ENCODE results near the gene SCIN.
"Not testable (repeated sequence)": the region's sequence is repeated elsewhere in the genome, so short reads cannot be mapped to it uniquely, and the experiment has no call there.

SCIN gene

DNA sequence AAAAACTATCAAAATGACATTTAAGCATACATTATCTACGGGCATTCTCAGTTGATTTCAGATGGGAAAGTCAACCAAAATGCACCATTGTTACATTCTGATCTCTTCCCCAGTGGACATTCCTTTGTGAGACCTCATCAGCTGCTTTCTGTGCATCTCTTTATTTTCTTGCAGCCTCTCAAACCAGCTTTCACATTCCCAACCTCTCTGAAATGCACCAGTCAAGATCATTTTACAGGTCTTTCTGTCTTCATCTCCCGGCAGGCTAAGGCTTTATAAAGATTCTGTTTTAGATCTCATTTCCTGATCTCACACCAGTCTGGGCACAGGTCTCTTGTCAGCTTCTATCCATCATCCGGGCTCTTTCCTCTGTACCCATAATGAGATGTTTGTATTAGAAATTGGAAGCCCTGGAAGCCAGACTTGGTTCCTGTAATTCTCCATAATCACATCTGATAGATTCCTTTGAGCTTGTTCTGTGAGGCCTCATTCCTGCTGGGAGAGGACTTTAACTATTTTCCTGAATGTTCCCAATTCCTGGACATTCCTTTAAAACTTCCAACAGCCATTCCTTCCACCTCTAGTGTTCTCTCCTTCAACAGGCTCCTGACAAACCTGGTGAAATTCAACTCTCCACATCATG, 72.6 kb downstream of the SCIN start:
- no peaks in the 10 kb centered on the region for H3K36me3 Mint-ChIP-seq (ENCODE audit: low read depth)
- no peak overlapping the region for H3K4me3 Mint-ChIP-seq
- H3K27ac Mint-ChIP-seq: no peak overlapping the region
- peaks cover 7% of the 10 kb centered on the region for H3K4me1 Mint-ChIP-seq (ENCODE audit: low read depth)
- no peaks in the 10 kb centered on the region for H3K27me3 Mint-ChIP-seq
- H3K9me3 Mint-ChIP-seq: no peaks in the 10 kb centered on the region

- H3K4me3 Mint-ChIP-seq: no peak overlapping the region
- H3K4me1 Mint-ChIP-seq (ENCODE audit: low read depth): peaks cover 4% of the 10 kb centered on the region
- no peaks in the 10 kb centered on the region for H3K36me3 Mint-ChIP-seq (ENCODE audit: low read depth)
- no peaks in the 10 kb centered on the region for H3K27me3 Mint-ChIP-seq
- no peak overlapping the region for H3K27ac Mint-ChIP-seq
- H3K9me3 Mint-ChIP-seq: no peaks in the 10 kb centered on the region
These were observed 73.1 kb downstream of the SCIN start for GRCh38 chr7:12643644-12644043.

- not testable (repeated sequence) for H3K9me3 Mint-ChIP-seq; H3K4me3 Mint-ChIP-seq; H3K27me3 Mint-ChIP-seq; H3K36me3 Mint-ChIP-seq (ENCODE audit: low read depth); H3K27ac Mint-ChIP-seq; H3K4me1 Mint-ChIP-seq (ENCODE audit: low read depth)
These were observed 74.7 kb downstream of the SCIN start for GRCh38 chr7:12645212-12645611.

DNA sequence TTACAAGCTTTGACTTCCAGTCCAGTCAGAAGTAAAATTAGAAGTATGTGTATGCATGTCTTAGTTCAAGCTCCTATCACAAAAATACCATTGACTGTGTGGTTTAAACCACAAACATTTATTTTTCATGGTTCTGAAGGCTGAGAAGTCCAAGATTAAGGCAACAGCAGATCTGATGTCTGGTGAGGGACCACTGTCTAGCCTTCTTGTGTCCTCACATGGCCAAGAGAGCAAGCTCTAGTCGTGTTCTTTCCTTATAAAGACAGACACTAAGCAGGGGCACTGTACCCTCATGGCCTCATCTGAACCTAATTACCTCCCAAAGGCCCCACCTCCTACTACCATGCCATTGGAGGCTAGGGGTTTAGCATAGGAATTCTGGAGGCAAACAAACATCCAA, 75.6 kb downstream of the SCIN start:
- Mint-ChIP-seq H3K4me1 (ENCODE audit: low read depth) (no peaks in the 10 kb centered on the region), H3K4me3 (no peak overlapping the region), H3K36me3 (ENCODE audit: low read depth) (no peaks in the 10 kb centered on the region), H3K9me3 (no peaks in the 10 kb centered on the region), H3K27me3 (no peaks in the 10 kb centered on the region), H3K27ac (no peak overlapping the region)

GRCh38 chr7:12647364-12648219, 77.1 kb downstream of the SCIN start:
- Mint-ChIP-seq H3K4me1 (ENCODE audit: low read depth) (no peaks in the 10 kb centered on the region), H3K4me3 (no peak overlapping the region), H3K9me3 (no peaks in the 10 kb centered on the region), H3K27me3 (no peaks in the 10 kb centered on the region), H3K36me3 (ENCODE audit: low read depth) (no peaks in the 10 kb centered on the region), H3K27ac (no peak overlapping the region)

GRCh38 chr7:12648704-12649261, 78.3 kb downstream of the SCIN start:
- Mint-ChIP-seq H3K27me3 (no peaks in the 10 kb centered on the region), H3K9me3 (no peaks in the 10 kb centered on the region), H3K4me3 (no peak overlapping the region), H3K36me3 (ENCODE audit: low read depth) (no peaks in the 10 kb centered on the region), H3K4me1 (ENCODE audit: low read depth) (no peaks in the 10 kb centered on the region), H3K27ac (no peak overlapping the region)

DNA sequence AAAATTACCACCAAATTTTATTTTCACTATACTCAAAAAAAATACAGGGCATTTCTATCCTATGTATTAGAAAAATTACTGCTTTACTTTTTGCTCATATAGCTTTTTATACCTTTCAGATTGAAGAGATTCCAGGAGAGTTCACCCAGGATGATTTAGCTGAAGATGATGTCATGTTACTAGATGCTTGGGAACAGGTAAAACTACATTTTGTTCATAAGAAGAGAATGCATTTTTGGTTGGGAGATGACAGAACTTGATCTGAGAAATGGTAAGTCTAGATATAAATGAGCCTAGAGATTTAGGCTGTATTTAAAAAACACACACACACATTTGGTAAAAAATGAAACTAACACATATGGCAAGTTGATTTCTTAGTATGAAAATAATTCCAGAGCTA, 78.8 kb downstream of the SCIN start:
- H3K4me1 Mint-ChIP-seq (ENCODE audit: low read depth): no peaks in the 10 kb centered on the region
- H3K9me3 Mint-ChIP-seq: no peaks in the 10 kb centered on the region
- H3K36me3 Mint-ChIP-seq (ENCODE audit: low read depth): no peaks in the 10 kb centered on the region
- no peak overlapping the region for H3K27ac Mint-ChIP-seq
- H3K4me3 Mint-ChIP-seq: no peak overlapping the region
- H3K27me3 Mint-ChIP-seq: no peaks in the 10 kb centered on the region

- no peaks in the 10 kb centered on the region for H3K4me1 Mint-ChIP-seq (ENCODE audit: low read depth)
- H3K27ac Mint-ChIP-seq: no peak overlapping the region
- H3K36me3 Mint-ChIP-seq (ENCODE audit: low read depth): no peaks in the 10 kb centered on the region
- no peaks in the 10 kb centered on the region for H3K27me3 Mint-ChIP-seq
- H3K4me3 Mint-ChIP-seq: no peak overlapping the region
- H3K9me3 Mint-ChIP-seq: no peaks in the 10 kb centered on the region
These were observed 79.6 kb downstream of the SCIN start for GRCh38 chr7:12650080-12650479.

DNA sequence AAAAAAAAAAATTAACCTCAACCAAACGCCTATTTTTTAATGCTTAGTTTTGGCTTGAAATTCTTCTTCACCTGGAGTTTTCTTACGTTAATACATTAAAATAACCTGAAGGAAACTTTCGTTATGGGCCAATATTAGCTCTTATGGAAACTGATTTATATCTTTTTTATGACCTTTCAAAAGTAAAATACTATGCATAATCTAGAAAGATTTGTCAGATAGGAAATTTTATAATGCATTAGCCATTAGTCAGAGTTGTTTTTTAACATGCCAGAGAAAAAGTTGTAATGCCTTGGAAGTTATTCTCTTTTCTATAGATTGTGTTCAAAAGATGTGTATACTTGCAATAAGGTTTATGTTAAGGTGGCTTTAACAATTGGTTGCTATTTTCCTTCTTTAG, 82.6 kb downstream of the SCIN start:
- Mint-ChIP-seq H3K27ac (no peak overlapping the region), H3K4me3 (no peak overlapping the region), H3K36me3 (ENCODE audit: low read depth) (no peaks in the 10 kb centered on the region), H3K4me1 (ENCODE audit: low read depth) (no peaks in the 10 kb centered on the region), H3K9me3 (no peaks in the 10 kb centered on the region), H3K27me3 (no peaks in the 10 kb centered on the region)

GRCh38 chr7:12653518-12653917, 83.0 kb downstream of the SCIN start:
- no peaks in the 10 kb centered on the region for H3K9me3 Mint-ChIP-seq
- H3K27ac Mint-ChIP-seq: no peak overlapping the region
- no peak overlapping the region for H3K4me3 Mint-ChIP-seq
- no peaks in the 10 kb centered on the region for H3K27me3 Mint-ChIP-seq
- no peaks in the 10 kb centered on the region for H3K36me3 Mint-ChIP-seq (ENCODE audit: low read depth)
- H3K4me1 Mint-ChIP-seq (ENCODE audit: low read depth): no peaks in the 10 kb centered on the region

DNA sequence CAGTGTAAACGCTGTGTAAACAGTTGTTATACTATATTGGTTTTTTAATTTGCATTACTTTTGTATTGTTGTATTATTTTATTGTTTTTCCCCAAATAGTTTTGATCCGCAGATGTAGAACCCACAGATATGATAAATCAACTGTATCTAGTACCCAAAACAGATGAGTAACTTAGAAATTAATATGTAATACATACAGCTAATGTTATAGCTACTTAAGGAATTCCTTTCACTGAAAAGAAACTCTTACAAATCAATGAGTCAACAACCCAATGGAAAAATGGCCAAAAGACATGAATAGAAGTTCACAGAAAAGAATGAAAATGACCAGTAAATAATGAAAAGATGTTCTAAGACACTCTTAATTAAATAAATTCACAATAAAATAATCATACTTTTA, 84.6 kb downstream of the SCIN start:
- H3K27ac Mint-ChIP-seq: no peak overlapping the region
- no peaks in the 10 kb centered on the region for H3K36me3 Mint-ChIP-seq (ENCODE audit: low read depth)
- no peak overlapping the region for H3K4me3 Mint-ChIP-seq
- no peaks in the 10 kb centered on the region for H3K9me3 Mint-ChIP-seq
- H3K27me3 Mint-ChIP-seq: no peaks in the 10 kb centered on the region
- no peaks in the 10 kb centered on the region for H3K4me1 Mint-ChIP-seq (ENCODE audit: low read depth)

DNA sequence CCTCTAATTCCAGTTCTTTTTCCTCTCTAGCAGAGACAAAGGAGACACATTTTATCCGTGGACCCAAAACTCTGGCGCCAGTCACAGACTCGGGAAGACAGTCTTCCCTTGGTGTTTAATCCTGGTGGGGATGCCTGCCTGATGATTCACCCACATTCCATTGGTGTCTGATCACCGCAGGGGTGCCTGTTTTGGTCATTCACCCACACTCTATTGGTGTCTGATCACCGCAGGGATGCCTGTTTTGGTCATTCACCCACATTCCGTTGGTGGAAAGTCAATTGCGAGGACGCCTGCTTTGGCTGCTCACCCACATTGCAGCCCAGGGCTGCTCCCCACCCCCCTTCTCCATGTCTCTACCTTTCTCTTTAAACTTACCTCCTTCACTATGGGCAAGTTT, 89.9 kb downstream of the SCIN start:
- H3K4me3 Mint-ChIP-seq; H3K27ac Mint-ChIP-seq; H3K4me1 Mint-ChIP-seq (ENCODE audit: low read depth); H3K27me3 Mint-ChIP-seq; H3K9me3 Mint-ChIP-seq; H3K36me3 Mint-ChIP-seq (ENCODE audit: low read depth): not testable (repeated sequence)

DNA sequence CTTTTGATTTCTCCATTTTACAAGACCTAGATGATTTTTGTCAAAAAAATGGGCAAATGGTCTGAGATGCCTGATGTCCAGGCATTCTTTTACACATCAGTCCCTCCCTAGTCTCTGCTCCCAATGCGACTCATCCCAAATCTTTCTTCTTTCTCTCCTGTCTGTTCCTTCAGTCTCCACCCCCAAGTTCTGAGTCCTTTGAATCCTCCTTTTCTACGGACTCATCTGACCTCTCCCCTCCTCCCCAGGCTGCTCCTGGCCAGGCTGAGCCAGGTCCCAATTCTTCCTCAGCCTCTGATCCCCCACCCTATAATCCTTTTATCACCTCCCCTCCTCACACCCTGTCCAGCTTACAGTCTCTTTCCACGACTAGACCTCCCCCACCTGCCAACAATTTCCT, 90.5 kb downstream of the SCIN start:
- H3K27ac Mint-ChIP-seq; H3K27me3 Mint-ChIP-seq; H3K4me3 Mint-ChIP-seq; H3K4me1 Mint-ChIP-seq (ENCODE audit: low read depth); H3K9me3 Mint-ChIP-seq; H3K36me3 Mint-ChIP-seq (ENCODE audit: low read depth): not testable (repeated sequence)

- no peaks in the 10 kb centered on the region for H3K36me3 Mint-ChIP-seq (ENCODE audit: low read depth)
- no peaks in the 10 kb centered on the region for H3K4me1 Mint-ChIP-seq (ENCODE audit: low read depth)
- H3K27me3 Mint-ChIP-seq: no peaks in the 10 kb centered on the region
- no peak overlapping the region for H3K27ac Mint-ChIP-seq
- H3K9me3 Mint-ChIP-seq: no peaks in the 10 kb centered on the region
- no peak overlapping the region for H3K4me3 Mint-ChIP-seq
These were observed 91.1 kb downstream of the SCIN start for GRCh38 chr7:12661581-12661980.

DNA sequence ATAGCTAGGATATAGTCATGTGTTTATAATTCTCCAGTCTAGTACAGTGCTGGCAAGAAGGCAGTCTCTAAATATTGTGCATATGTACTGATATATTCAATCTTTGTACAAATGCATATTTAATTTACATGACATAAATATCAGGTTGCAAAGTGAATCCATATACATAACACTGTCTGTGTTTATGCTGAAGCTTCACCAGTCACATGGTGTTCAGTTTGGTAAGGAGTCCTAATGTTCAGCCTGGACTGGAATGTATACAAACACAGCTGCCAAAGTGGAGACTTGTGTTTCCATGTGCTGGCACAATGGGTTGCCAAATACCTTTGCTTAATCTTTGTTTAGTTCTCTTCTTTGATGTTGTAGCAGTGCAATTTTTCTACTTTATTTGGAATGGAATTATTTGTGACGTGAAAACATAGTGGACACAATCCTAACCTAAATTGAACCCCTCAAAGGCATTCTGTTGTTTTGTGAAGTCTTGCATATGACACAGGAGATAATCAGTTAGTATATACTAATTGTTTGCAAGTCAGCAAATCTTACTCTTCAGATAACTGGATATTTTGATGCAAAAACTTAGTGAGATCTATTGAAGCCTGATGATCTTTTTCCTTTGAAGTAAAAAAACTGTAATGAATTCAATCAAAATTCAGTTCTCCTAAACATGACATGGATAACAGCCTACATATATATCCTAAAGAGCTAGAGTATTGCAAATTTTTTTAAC, 99.6 kb downstream of the SCIN start:
- no peak overlapping the region for H3K4me3 Mint-ChIP-seq

More for the DNA sequence above, 99.6 kb downstream of the SCIN start:
- Mint-ChIP-seq H3K9me3 (no peaks in the 10 kb centered on the region), H3K36me3 (ENCODE audit: low read depth) (no peaks in the 10 kb centered on the region), H3K27ac (no peak overlapping the region), H3K27me3 (no peaks in the 10 kb centered on the region), H3K4me1 (ENCODE audit: low read depth) (peaks cover 17% of the 10 kb centered on the region)

Measured in stimulated activated naive CD8-positive, alpha-beta T cell treated with anti-CD3 and anti-CD28 coated beads, Interleukin-15, Interleukin-2, amounts not matched to agents 100 ng/mL and 50 ng/mL, for 24 hours (primary cell).